ENCODE data around the gene ARHGEF25.
A peak's percentile ranks its signal among the peaks of the same experiment; 100 is the strongest.

Gene ARHGEF25

DNA sequence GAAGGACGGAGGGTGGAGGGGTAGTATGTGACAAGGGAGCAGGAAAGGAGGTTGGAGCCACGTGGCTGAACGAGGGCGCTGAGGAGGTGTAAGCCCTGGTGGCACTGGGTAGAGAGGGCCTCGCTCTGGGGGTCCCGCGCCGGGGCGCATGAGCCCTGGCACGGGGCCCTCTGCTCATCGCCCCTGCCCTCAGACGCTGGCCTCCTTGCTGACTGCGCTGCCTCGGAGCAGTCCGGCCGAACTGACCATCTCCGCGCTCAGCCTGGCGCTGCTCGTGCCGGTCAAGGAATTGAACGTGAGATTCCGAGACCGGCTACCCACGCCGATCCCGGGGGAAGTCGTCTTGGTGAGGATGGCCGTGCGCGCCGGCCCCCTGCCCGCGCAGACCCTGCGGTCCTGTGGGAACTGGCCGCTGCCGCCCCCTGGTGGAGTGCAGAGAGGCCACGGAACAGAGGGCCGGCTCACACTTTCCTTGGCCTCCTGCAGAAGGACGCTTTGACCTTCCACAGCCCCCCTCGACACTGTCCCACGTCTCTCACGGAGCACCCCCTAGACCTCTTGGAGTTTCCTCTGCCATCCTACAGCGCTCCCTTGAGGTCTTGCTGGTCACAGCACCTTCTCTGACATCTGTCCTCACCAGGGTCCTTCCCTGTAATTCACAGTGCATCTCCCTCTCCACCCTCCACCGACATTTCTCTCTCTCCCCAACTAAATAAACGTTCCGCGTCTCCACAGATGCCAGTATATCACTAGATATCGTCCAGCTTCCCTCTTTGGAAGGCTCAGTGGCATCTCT lies 10.5 kb downstream of the ARHGEF25 start:
- DNase-seq: peak; percentile 20 to 37 (median 21)
- Histone ChIP-seq H3K4me3 (ENCODE audit: insufficient read depth, low read depth, low read length, poor library complexity, severe bottlenecking) (peak overlapping the region; percentile 55), H3K4me1 (ENCODE audit: control insufficient read depth, insufficient read depth, low read length, poor library complexity, severe bottlenecking) (peaks cover 27% of the 10 kb centered on the region), H3K27ac (ENCODE audit: insufficient read depth, low read length, poor library complexity, severe bottlenecking) (no peak overlapping the region), H3K27me3 (replicated peaks; ENCODE audit: control insufficient read depth, insufficient read depth, low read length, poor library complexity, severe bottlenecking) (peaks cover 86% of the 10 kb centered on the region), H3K9me3 (ENCODE audit: control insufficient read depth, low read length) (no peaks in the 10 kb centered on the region), H3K36me3 (ENCODE audit: control insufficient read depth, insufficient read depth, low read length) (no peaks in the 10 kb centered on the region)

GRCh38 chr12:57622293-57623245 lies 11.3 kb downstream of the ARHGEF25 start:
- peaks cover 30% of the 10 kb centered on the region for H3K4me1 ChIP-seq (ENCODE audit: control insufficient read depth, insufficient read depth, low read length, poor library complexity, severe bottlenecking)
- no peak overlapping the region for H3K27ac ChIP-seq (ENCODE audit: insufficient read depth, low read length, poor library complexity, severe bottlenecking)
- DNase-seq: no peak
- H3K4me3 ChIP-seq (ENCODE audit: insufficient read depth, low read depth, low read length, poor library complexity, severe bottlenecking): no peak overlapping the region
- peaks cover 90% of the 10 kb centered on the region for H3K27me3 ChIP-seq (replicated peaks; ENCODE audit: control insufficient read depth, insufficient read depth, low read length, poor library complexity, severe bottlenecking)
- H3K9me3 ChIP-seq (ENCODE audit: control insufficient read depth, low read length): no peaks in the 10 kb centered on the region
- H3K36me3 ChIP-seq (ENCODE audit: control insufficient read depth, insufficient read depth, low read length): no peaks in the 10 kb centered on the region

GRCh38 chr12:57623385-57623784 lies 12.2 kb downstream of the ARHGEF25 start:
- Histone ChIP-seq H3K9me3 (ENCODE audit: control insufficient read depth, low read length) (no peaks in the 10 kb centered on the region), H3K4me3 (ENCODE audit: insufficient read depth, low read depth, low read length, poor library complexity, severe bottlenecking) (no peak overlapping the region), H3K27ac (ENCODE audit: insufficient read depth, low read length, poor library complexity, severe bottlenecking) (no peak overlapping the region), H3K36me3 (ENCODE audit: control insufficient read depth, insufficient read depth, low read length) (no peaks in the 10 kb centered on the region), H3K4me1 (ENCODE audit: control insufficient read depth, insufficient read depth, low read length, poor library complexity, severe bottlenecking) (peaks cover 35% of the 10 kb centered on the region), H3K27me3 (replicated peaks; ENCODE audit: control insufficient read depth, insufficient read depth, low read length, poor library complexity, severe bottlenecking) (peaks cover 91% of the 10 kb centered on the region)
- no peak for DNase-seq

DNA sequence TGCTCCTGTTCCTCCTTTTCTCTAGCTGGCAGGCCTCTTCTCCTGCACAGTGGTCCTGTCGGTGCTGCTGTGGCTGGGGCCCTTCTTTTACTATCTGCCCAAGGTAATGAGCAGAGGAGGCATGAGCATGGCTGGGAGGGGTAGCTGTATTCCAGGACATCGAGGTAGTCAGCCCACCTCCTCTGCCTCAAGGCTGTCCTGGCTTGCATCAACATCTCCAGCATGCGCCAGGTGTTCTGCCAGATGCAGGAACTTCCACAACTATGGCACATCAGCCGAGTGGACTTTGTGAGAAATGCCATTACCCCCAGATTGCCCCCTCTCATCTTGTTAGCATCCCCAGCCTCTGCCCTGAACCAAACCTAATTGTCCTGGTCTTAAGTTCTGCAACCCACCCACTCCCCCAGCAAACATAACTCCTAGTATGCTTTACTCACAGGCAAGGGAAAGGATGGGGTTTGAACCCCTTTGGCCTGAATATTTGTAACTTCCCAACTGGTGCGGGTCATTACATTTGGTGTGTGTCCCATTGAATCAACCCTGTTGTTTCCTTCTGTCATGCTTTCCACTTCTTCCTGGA lies 12.7 kb downstream of the ARHGEF25 start:
- H3K36me3 ChIP-seq (ENCODE audit: control insufficient read depth, insufficient read depth, low read length): no peaks in the 10 kb centered on the region
- H3K9me3 ChIP-seq (ENCODE audit: control insufficient read depth, low read length): no peaks in the 10 kb centered on the region
- H3K4me3 ChIP-seq (ENCODE audit: insufficient read depth, low read depth, low read length, poor library complexity, severe bottlenecking): no peak overlapping the region
- no peak overlapping the region for H3K27ac ChIP-seq (ENCODE audit: insufficient read depth, low read length, poor library complexity, severe bottlenecking)
- H3K4me1 ChIP-seq (ENCODE audit: control insufficient read depth, insufficient read depth, low read length, poor library complexity, severe bottlenecking): peaks cover 35% of the 10 kb centered on the region
- H3K27me3 ChIP-seq (replicated peaks; ENCODE audit: control insufficient read depth, insufficient read depth, low read length, poor library complexity, severe bottlenecking): peaks cover 95% of the 10 kb centered on the region
- no peak for DNase-seq

- peaks cover 31% of the 10 kb centered on the region for H3K4me1 ChIP-seq (ENCODE audit: control insufficient read depth, insufficient read depth, low read length, poor library complexity, severe bottlenecking)
- no peaks in the 10 kb centered on the region for H3K36me3 ChIP-seq (ENCODE audit: control insufficient read depth, insufficient read depth, low read length)
- no peak overlapping the region for H3K27ac ChIP-seq (ENCODE audit: insufficient read depth, low read length, poor library complexity, severe bottlenecking)
- no peak for DNase-seq
- H3K9me3 ChIP-seq (ENCODE audit: control insufficient read depth, low read length): no peaks in the 10 kb centered on the region
- H3K4me3 ChIP-seq (ENCODE audit: insufficient read depth, low read depth, low read length, poor library complexity, severe bottlenecking): no peak overlapping the region
- peaks cover 91% of the 10 kb centered on the region for H3K27me3 ChIP-seq (replicated peaks; ENCODE audit: control insufficient read depth, insufficient read depth, low read length, poor library complexity, severe bottlenecking)
These were observed 13.4 kb downstream of the ARHGEF25 start for GRCh38 chr12:57624441-57625220.

- Histone ChIP-seq H3K4me3 (ENCODE audit: insufficient read depth, low read depth, low read length, poor library complexity, severe bottlenecking) (no peak overlapping the region), H3K27ac (ENCODE audit: insufficient read depth, low read length, poor library complexity, severe bottlenecking) (no peak overlapping the region), H3K27me3 (replicated peaks; ENCODE audit: control insufficient read depth, insufficient read depth, low read length, poor library complexity, severe bottlenecking) (peaks cover 85% of the 10 kb centered on the region), H3K9me3 (ENCODE audit: control insufficient read depth, low read length) (no peaks in the 10 kb centered on the region), H3K4me1 (ENCODE audit: control insufficient read depth, insufficient read depth, low read length, poor library complexity, severe bottlenecking) (peaks cover 23% of the 10 kb centered on the region), H3K36me3 (ENCODE audit: control insufficient read depth, insufficient read depth, low read length) (no peaks in the 10 kb centered on the region)
- no peak for DNase-seq
These were observed 14.2 kb downstream of the ARHGEF25 start for GRCh38 chr12:57625261-57626032.

DNA sequence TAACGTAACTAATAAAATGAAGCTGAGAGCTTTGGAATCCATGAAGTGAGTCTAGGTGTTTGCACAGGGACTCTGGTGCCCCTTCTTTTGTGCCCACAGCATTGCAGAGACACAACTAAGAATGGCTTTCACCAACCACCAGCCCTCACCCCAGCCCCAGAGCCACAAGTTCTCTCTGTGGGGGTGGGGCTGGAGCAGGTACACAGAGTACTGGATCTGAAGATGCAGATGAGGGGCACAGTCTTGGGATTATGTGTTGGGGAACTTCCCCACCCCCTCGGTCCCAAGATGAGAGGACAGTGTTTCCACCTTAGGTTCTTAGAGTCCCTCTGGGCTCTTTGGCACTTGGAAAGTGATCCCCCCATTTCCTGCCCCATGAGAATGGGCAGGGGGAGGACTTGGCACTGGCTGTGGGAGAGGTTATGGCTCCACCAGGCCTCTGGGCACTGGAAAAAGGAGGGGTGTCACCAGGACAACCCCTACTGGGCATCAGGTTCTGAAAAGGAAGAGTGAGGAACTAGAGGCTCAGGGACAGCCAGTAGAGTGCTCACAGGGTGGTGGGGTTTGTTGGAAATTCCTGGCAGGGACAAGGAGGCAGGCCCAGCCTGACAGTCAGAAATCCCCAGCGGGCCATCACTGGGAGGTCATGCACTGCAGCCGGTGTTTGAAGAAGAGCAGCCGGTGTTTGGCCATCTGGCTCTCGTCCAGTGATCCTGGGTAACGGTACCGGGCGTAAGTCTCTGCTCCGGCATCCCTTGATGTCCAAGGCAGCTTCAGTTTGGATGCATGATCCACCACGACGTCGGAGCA lies 15.1 kb downstream of the ARHGEF25 start:
- no peaks in the 10 kb centered on the region for H3K36me3 ChIP-seq (ENCODE audit: control insufficient read depth, insufficient read depth, low read length)
- DNase-seq: no peak
- H3K4me1 ChIP-seq (ENCODE audit: control insufficient read depth, insufficient read depth, low read length, poor library complexity, severe bottlenecking): peaks cover 14% of the 10 kb centered on the region
- H3K4me3 ChIP-seq (ENCODE audit: insufficient read depth, low read depth, low read length, poor library complexity, severe bottlenecking): no peak overlapping the region
- no peak overlapping the region for H3K27ac ChIP-seq (ENCODE audit: insufficient read depth, low read length, poor library complexity, severe bottlenecking)
- H3K27me3 ChIP-seq (replicated peaks; ENCODE audit: control insufficient read depth, insufficient read depth, low read length, poor library complexity, severe bottlenecking): peaks cover 83% of the 10 kb centered on the region
- no peaks in the 10 kb centered on the region for H3K9me3 ChIP-seq (ENCODE audit: control insufficient read depth, low read length)

DNA sequence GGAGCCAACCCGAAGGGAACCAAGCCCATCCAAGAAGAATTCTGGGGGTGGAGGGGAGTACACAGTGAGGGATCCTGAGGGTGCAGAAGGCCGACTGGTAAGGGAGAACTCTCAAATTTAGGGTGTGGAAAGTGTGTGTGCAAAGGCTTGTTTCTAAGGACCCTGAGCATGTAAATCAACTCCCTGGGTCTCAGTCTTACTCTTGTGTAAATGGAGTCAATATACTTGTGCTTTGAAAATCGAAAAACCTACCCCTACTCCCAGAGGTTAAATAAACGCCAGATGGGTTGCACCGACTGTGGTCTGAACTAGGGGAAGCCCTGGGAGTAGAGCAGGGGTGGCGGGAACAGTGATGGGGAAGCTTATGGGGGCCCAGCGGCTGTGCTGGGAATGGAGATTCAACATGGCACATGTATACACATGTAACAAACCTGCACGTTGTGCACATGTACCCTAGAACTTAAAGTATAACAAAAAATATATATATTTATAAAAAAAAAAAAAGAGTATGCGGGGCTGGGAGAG lies 15.7 kb downstream of the ARHGEF25 start:
- no peak for DNase-seq
- Histone ChIP-seq H3K27me3 (replicated peaks; ENCODE audit: control insufficient read depth, insufficient read depth, low read length, poor library complexity, severe bottlenecking) (peaks cover 83% of the 10 kb centered on the region), H3K9me3 (ENCODE audit: control insufficient read depth, low read length) (no peaks in the 10 kb centered on the region), H3K27ac (ENCODE audit: insufficient read depth, low read length, poor library complexity, severe bottlenecking) (no peak overlapping the region), H3K4me1 (ENCODE audit: control insufficient read depth, insufficient read depth, low read length, poor library complexity, severe bottlenecking) (peaks cover 12% of the 10 kb centered on the region), H3K36me3 (ENCODE audit: control insufficient read depth, insufficient read depth, low read length) (no peaks in the 10 kb centered on the region), H3K4me3 (ENCODE audit: insufficient read depth, low read depth, low read length, poor library complexity, severe bottlenecking) (no peak overlapping the region)
